WTC11 (cell line): ENCODE measurements around the gene ACTL8.

Experiments used
- TF ChIP-seq, protein P1 (sequence below): fragments of 200-600 bp; IDR thresholded peaks from 2 replicates; pipeline ENCODE4 v1.8.0; 2022; ENCODE audit warnings: antibody characterized with exemption
- TF ChIP-seq, protein P2 (sequence below): sonication (generic); formaldehyde crosslinking; IDR thresholded peaks from 2 replicates; pipeline ENCODE4 v1.8.1; 2023; ENCODE audit warnings: mild to moderate bottlenecking, missing genetic modification reagents

DNA sequence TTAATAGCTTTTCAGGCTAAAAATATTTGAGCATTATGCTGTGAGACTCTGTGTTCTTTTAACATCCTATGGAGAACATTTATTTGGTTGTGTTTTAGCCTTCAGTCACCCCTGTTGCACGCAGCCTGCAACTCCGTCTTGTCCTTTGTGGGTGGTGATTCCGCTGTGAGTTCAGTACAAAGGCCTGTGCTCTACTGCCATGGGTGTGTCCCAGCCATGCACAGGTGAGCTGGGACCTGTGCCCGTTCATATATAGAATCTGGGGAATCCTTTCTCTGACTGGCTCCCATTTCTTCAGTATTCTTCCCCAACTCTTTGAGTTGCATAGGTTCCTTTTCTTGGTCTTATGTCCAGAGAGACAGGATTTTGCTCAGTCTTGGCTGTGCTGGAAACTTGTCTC lies 61.4 kb downstream of the ACTL8 start:
- TF ChIP-seq, protein P1, sequence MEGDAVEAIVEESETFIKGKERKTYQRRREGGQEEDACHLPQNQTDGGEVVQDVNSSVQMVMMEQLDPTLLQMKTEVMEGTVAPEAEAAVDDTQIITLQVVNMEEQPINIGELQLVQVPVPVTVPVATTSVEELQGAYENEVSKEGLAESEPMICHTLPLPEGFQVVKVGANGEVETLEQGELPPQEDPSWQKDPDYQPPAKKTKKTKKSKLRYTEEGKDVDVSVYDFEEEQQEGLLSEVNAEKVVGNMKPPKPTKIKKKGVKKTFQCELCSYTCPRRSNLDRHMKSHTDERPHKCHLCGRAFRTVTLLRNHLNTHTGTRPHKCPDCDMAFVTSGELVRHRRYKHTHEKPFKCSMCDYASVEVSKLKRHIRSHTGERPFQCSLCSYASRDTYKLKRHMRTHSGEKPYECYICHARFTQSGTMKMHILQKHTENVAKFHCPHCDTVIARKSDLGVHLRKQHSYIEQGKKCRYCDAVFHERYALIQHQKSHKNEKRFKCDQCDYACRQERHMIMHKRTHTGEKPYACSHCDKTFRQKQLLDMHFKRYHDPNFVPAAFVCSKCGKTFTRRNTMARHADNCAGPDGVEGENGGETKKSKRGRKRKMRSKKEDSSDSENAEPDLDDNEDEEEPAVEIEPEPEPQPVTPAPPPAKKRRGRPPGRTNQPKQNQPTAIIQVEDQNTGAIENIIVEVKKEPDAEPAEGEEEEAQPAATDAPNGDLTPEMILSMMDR: no peak
- TF ChIP-seq, protein P2, sequence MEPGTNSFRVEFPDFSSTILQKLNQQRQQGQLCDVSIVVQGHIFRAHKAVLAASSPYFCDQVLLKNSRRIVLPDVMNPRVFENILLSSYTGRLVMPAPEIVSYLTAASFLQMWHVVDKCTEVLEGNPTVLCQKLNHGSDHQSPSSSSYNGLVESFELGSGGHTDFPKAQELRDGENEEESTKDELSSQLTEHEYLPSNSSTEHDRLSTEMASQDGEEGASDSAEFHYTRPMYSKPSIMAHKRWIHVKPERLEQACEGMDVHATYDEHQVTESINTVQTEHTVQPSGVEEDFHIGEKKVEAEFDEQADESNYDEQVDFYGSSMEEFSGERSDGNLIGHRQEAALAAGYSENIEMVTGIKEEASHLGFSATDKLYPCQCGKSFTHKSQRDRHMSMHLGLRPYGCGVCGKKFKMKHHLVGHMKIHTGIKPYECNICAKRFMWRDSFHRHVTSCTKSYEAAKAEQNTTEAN (CRISPR knock-in tag): no peak
